K562 (cell line): Measurements from ENCODE around the gene TLNRD1. TPM values are rescaled to one million over a fixed set of nuclear protein-coding genes. Genes with fewer than 3 reads are reported as not detected.

Experiments
- DDX20 ChIP-seq: fragments of 450-650 bp; IDR thresholded peaks from 2 replicates; pipeline ENCODE4 v1.6.1; 2016; ENCODE audit warnings: missing genetic modification characterization, low read depth, mild to moderate bottlenecking, missing compliant biosample characterization, moderate library complexity
- GTF2A2 ChIP-seq: IDR thresholded peaks from 2 replicates; pipeline ENCODE4 v1.6.1; 2016; ENCODE audit warnings: mild to moderate bottlenecking, missing genetic modification characterization, missing compliant biosample characterization
- GTF2E2 ChIP-seq: fragments of 200-800 bp; sonication (Bioruptor generic); IDR thresholded peaks from 2 replicates; pipeline ENCODE4 v1.6.1; 2016; ENCODE audit warnings: missing genetic modification characterization, missing compliant biosample characterization
- KDM5B ChIP-seq: fragments of 200-600 bp; sonication (generic); IDR thresholded peaks from 2 replicates; pipeline ENCODE4 v1.6.1; 2012; ENCODE audit warnings: low read depth, mild to moderate bottlenecking, moderate library complexity, low read length, control low read depth, inconsistent platforms; ENCODE audit not compliant: insufficient replicate concordance
- MIER1 ChIP-seq: fragments of 450-650 bp; IDR thresholded peaks from 2 replicates; pipeline ENCODE4 v1.6.1; 2016; ENCODE audit warnings: antibody characterized with exemption, mild to moderate bottlenecking, low read depth
- POLR2B ChIP-seq: fragments of 450-650 bp; IDR thresholded peaks from 2 replicates; pipeline ENCODE4 v1.6.1; 2018; ENCODE audit warnings: low read depth; ENCODE audit not compliant: partially characterized antibody
- RNF2 ChIP-seq: sonication (generic); IDR thresholded peaks from 2 replicates; pipeline ENCODE4 v1.6.1; 2016
- RUNX1 ChIP-seq: sonication (generic); IDR thresholded peaks from 2 replicates; pipeline ENCODE4 v1.6.1; 2016; ENCODE audit warnings: antibody characterized with exemption, low read depth
- SAP30 ChIP-seq: fragments of 200-600 bp; sonication (generic); IDR thresholded peaks from 2 replicates; pipeline ENCODE4 v1.6.1; 2012; ENCODE audit warnings: borderline replicate concordance, low read depth, mild to moderate bottlenecking, moderate library complexity, low read length, control low read depth, inconsistent platforms; ENCODE audit not compliant: insufficient read depth, poor library complexity, severe bottlenecking
- SUPT5H ChIP-seq: fragments of 450-650 bp; IDR thresholded peaks from 2 replicates; pipeline ENCODE4 v1.6.1; 2016
- TAF1 ChIP-seq: IDR thresholded peaks from 2 replicates; pipeline ENCODE4 v1.6.1; 2011; ENCODE audit warnings: mild to moderate bottlenecking, low read length, moderate library complexity; ENCODE audit not compliant: insufficient read depth, control insufficient read depth, severe bottlenecking; ENCODE audit errors: extremely low read depth
- ZNF41 ChIP-seq: fragments of 250-450 bp; sonication (Bioruptor Pico); conservative IDR thresholded peaks from 2 replicates; pipeline ENCODE4 v1.4.0; 2020; ENCODE audit warnings: mild to moderate bottlenecking
- polyA plus RNA-seq, 8 experiments: library from polyadenylated mRNA; depleted of rRNA in 4 of 8; stranded (reverse) in 5 of 8; unstranded in 3 of 8; fragments of >200 nt; fragmentation: Nextera tagmentation in 2 of 8; fragmentation: Illumina TruSeq in 1 of 8; extraction: Ambion mirVana in 2 of 8; extraction: Trizol in 1 of 8; gene quantifications; 2 replicates each; pipeline versions ENCODE4 v1.2.1 to v1.2.3, GENCODE V29; 2011 to 2014; ENCODE audit warnings: inconsistent platforms in 1 of 8, missing spikeins in 1 of 8
- total RNA-seq, 7 experiments: library from RNA; depleted of rRNA in 6 of 7; stranded (reverse); fragments of >200 nt in 6 of 7; fragmentation: Illumina TruSeq in 2 of 7; extraction: Trizol in 2 of 7; gene quantifications; 2 replicates each; pipeline versions ENCODE4 v1.2.1 to v1.2.3, GENCODE V29; 2011 to 2021; ENCODE audit warnings: low replicate concordance in 1 of 7
- TF ChIP-seq, protein P1 (sequence below): fragments of 200-800 bp; sonication (Bioruptor generic); IDR thresholded peaks from 2 replicates; pipeline ENCODE4 v1.6.1; 2016; ENCODE audit warnings: missing genetic modification characterization, missing compliant biosample characterization
- TF ChIP-seq, protein P2 (sequence below): fragments of 200-800 bp; sonication (Bioruptor generic); IDR thresholded peaks from 2 replicates; pipeline ENCODE4 v1.6.1; 2017; ENCODE audit warnings: missing genetic modification characterization, missing compliant biosample characterization
- TF ChIP-seq, protein P3 (sequence below): sonication (generic); formaldehyde crosslinking; IDR thresholded peaks from 2 replicates; pipeline ENCODE4 v1.8.0; 2022; ENCODE audit warnings: missing genetic modification reagents, mild to moderate bottlenecking, borderline replicate concordance
- TF ChIP-seq, protein P4 (sequence below): conservative IDR thresholded peaks from 2 replicates; pipeline ENCODE4 v1.6.1; 2011; ENCODE audit warnings: low read depth, mild to moderate bottlenecking, low read length; ENCODE audit not compliant: control insufficient read depth

TLNRD1 gene
- total and polyA plus RNA-seq, 9 of the 15 experiments (the other 6 are each of a cell fraction or from before 2014, with no cell fraction given): 1.1 to 33.1 (median 5.7) TPM

DNA sequence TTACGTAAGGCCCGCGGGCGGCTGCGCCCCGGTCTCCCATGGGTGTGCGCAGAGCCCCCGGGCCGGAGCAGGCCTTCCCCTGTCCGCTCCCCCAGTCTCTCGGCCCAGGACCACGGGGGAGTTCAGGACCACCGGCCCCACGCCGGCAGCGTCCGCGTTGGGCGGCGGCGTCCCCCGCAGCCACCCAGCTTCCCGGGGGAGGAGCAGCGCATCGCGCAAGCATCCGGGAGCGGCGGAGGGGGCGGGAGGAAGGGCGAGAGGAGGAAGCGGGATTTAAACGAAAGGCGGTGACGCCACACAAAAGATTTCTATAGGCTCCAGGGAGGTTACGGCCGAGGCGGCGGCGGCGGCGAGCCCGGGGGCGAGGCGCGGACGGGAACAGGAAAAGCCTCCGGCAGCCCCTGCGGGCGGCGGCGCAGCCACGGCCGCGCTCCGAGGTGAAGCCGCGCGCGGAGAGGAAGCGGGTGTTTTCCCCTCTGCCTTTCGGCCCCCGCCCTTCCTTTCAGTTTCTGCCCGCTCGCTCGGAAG, at the start of gene TLNRD1 (continued):
- TF ChIP-seq, protein P1, sequence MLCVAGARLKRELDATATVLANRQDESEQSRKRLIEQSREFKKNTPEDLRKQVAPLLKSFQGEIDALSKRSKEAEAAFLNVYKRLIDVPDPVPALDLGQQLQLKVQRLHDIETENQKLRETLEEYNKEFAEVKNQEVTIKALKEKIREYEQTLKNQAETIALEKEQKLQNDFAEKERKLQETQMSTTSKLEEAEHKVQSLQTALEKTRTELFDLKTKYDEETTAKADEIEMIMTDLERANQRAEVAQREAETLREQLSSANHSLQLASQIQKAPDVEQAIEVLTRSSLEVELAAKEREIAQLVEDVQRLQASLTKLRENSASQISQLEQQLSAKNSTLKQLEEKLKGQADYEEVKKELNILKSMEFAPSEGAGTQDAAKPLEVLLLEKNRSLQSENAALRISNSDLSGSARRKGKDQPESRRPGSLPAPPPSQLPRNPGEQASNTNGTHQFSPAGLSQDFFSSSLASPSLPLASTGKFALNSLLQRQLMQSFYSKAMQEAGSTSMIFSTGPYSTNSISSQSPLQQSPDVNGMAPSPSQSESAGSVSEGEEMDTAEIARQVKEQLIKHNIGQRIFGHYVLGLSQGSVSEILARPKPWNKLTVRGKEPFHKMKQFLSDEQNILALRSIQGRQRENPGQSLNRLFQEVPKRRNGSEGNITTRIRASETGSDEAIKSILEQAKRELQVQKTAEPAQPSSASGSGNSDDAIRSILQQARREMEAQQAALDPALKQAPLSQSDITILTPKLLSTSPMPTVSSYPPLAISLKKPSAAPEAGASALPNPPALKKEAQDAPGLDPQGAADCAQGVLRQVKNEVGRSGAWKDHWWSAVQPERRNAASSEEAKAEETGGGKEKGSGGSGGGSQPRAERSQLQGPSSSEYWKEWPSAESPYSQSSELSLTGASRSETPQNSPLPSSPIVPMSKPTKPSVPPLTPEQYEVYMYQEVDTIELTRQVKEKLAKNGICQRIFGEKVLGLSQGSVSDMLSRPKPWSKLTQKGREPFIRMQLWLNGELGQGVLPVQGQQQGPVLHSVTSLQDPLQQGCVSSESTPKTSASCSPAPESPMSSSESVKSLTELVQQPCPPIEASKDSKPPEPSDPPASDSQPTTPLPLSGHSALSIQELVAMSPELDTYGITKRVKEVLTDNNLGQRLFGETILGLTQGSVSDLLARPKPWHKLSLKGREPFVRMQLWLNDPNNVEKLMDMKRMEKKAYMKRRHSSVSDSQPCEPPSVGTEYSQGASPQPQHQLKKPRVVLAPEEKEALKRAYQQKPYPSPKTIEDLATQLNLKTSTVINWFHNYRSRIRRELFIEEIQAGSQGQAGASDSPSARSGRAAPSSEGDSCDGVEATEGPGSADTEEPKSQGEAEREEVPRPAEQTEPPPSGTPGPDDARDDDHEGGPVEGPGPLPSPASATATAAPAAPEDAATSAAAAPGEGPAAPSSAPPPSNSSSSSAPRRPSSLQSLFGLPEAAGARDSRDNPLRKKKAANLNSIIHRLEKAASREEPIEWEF (CRISPR knock-in tag): no peak
- TF ChIP-seq DDX20 (tag) (no peak), GTF2E2 (0 out of 2 replicates have a peak, but pooled peaks have one; percentile 81), TAF1 (peak; percentile 66), SAP30 (peak; percentile 11), RNF2 (no peak), ZNF41 (CRISPR knock-in tag) (no peak), POLR2B (peak; percentile 84), MIER1 (no peak), SUPT5H (peak; percentile 85), RUNX1 (no peak), KDM5B (peak; percentile 71), GTF2A2 (tag) (no peak)
- TF ChIP-seq, protein P2, sequence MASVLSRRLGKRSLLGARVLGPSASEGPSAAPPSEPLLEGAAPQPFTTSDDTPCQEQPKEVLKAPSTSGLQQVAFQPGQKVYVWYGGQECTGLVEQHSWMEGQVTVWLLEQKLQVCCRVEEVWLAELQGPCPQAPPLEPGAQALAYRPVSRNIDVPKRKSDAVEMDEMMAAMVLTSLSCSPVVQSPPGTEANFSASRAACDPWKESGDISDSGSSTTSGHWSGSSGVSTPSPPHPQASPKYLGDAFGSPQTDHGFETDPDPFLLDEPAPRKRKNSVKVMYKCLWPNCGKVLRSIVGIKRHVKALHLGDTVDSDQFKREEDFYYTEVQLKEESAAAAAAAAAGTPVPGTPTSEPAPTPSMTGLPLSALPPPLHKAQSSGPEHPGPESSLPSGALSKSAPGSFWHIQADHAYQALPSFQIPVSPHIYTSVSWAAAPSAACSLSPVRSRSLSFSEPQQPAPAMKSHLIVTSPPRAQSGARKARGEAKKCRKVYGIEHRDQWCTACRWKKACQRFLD (CRISPR knock-in tag): peak; percentile 72; the same call in 1 of the 2 replicates
- TF ChIP-seq, protein P3, sequence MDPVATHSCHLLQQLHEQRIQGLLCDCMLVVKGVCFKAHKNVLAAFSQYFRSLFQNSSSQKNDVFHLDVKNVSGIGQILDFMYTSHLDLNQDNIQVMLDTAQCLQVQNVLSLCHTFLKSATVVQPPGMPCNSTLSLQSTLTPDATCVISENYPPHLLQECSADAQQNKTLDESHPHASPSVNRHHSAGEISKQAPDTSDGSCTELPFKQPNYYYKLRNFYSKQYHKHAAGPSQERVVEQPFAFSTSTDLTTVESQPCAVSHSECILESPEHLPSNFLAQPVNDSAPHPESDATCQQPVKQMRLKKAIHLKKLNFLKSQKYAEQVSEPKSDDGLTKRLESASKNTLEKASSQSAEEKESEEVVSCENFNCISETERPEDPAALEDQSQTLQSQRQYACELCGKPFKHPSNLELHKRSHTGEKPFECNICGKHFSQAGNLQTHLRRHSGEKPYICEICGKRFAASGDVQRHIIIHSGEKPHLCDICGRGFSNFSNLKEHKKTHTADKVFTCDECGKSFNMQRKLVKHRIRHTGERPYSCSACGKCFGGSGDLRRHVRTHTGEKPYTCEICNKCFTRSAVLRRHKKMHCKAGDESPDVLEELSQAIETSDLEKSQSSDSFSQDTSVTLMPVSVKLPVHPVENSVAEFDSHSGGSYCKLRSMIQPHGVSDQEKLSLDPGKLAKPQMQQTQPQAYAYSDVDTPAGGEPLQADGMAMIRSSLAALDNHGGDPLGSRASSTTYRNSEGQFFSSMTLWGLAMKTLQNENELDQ (CRISPR knock-in tag): no peak
- TF ChIP-seq, protein P4, sequence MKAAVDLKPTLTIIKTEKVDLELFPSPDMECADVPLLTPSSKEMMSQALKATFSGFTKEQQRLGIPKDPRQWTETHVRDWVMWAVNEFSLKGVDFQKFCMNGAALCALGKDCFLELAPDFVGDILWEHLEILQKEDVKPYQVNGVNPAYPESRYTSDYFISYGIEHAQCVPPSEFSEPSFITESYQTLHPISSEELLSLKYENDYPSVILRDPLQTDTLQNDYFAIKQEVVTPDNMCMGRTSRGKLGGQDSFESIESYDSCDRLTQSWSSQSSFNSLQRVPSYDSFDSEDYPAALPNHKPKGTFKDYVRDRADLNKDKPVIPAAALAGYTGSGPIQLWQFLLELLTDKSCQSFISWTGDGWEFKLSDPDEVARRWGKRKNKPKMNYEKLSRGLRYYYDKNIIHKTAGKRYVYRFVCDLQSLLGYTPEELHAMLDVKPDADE: no peak; the same call in 1 of the 2 replicates
